Kidney glomerular epithelial cell (primary cell): ENCODE results near the gene DNAH14.
"Not testable (repeated sequence)": the region's sequence is repeated elsewhere in the genome, so short reads cannot be mapped to it uniquely, and the experiment has no call there.

Experiments used
- DNase-seq: peaks from one replicate; lab custom pipeline; 2025; lab: John Stamatoyannopoulos, UW

DNAH14 gene

DNA sequence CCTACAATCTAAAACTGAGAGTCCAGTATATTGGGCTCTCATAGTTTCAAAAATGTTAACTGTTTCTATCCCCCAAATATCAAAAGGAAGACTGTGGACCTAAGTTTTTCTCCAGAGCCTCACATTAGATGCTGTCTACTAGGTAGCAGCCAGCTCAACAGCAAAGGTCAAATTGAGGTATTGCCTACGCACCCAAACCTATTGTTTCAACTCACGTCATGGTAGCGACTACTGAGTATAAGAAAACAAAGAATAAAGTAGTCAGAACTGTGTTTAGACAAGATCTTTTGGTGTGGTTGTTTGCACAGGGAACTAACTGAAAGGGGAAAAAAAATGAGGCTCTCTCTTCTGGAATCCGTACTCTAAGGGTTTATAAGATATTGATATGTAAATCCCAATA lies 325.2 kb downstream of the DNAH14 start:
- no peak for DNase-seq

DNA sequence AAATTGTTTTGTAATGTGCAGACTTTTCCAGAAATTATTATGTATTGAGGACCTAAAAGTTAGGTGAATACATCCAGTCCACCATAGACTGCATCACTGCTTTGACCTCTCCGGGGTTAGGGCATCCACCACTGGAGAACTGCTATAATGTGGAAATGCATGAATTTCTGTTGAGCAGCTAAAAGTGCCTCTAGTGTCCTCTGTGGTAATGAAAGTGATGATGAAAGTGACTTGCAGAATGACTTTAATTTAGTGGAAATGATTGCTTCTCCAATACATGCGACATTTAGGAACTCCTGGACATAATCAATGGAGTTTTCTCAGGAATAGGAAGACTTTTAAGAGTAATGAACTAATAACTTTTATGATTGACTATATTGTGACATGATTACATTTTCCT lies 327.6 kb downstream of the DNAH14 start:
- DNase-seq, result no peak

DNA sequence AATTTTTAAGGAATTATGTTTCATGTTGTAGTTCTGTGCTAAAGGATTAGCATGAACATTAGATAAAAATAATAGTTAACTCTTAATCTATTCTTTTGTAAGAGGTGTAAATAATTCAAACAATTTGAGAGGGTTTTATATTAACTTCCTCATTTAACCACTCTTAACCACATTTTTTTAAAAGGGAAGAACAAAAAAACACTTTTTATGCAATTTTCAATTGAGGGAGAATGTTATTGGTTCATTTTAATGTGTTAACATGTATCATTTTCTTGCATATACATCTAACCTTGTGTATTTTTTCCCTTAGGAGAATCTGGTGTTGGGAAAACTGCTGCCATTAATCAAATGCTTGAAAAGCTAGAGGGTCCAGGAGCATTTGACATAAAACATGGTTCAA lies 329.3 kb downstream of the DNAH14 start:
- DNase-seq, result no peak

DNA sequence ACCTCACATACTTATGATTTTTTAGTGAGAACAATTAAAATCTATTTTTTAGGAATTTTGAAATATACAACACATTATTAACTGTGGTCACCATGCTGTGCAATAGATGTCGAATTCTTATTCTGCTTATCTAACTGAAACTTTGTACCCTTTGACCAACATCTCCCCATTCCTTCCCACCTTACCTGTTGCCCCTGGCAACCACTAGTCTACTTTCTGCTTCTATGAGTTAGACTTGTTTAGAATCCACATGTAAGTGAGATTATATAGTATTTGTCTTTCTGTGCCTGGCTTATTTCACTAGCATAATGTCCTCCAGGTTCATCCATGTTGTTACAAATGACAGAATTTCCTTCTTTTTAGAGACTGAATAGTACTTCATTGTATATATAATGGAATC lies 330.1 kb downstream of the DNAH14 start:
- DNase-seq, result no peak

DNA sequence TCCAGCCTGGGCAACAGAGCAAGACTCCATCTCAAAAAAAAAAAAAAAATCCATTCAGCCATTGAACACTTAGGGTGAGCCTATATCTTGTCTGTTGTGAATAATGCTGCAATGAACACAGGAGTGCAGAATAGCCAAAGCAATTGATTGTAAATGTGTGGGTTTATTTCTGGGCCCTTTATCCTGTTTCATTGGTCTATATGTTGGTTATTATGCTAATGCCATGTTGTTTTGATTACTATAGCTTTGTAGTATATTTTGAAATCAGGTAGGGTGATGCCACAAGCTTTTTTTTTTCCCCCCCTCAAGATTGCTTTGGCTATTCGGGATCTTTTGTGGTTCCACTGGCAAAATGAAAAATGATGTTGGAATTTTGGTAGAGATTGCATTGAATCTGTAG lies 330.8 kb downstream of the DNAH14 start:
- no peak for DNase-seq

DNA sequence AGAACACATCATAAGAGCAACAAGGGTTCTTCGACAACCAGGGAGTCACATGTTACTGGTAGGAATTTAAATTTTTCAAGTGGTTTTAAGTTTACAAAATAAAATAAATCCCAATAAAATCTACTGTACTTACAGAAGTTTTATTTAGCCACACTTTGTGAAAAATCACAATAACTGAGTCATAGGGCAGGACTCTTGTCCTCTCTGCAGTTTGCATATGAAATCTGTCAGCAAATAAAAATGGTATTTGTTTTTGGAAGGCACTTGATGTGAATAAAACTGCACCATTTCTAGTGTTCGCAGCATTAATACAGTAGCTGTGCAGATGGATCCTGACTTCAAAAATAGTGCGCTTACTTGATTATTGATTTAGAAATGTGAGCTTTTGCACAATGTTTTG lies 348.0 kb downstream of the DNAH14 start:
- DNase-seq, result no peak

DNA sequence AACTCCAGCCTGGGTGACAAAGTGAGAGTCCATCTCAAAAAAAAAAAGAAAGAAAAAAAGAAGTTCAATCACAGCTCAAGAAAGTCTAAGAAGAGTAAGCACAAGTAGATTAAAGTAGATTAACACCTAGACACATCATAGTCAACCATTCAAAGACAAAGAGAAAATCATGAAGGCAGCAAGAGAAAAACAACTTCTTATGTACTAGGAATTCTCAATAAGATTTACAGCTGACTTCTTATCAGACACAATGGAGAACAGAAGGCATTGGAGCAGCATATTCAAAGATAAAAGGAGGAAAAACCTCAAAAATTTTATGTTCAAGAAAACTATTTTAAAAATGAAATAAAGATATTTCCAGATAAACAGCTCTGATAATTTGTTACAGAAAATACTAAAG lies 351.1 kb downstream of the DNAH14 start:
- DNase-seq, result no peak

DNA sequence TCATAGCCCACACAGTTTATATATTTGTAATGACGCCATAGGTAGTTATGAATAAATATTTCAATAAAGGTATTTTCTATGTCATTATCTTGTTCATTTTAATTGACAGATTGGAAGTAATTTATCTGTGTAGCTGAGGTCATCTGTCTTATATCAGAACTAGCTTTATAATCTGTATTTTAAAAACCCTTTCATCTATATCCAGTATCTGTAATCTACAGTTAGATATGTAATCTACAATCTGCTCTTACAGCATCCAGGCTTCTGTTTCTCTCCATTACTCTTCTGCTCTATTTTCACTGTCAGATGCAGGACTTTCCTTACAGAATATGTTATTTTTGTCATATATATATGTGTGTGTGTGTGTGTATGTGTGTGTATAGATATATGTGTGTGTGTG lies 360.8 kb downstream of the DNAH14 start:
- no peak for DNase-seq

DNA sequence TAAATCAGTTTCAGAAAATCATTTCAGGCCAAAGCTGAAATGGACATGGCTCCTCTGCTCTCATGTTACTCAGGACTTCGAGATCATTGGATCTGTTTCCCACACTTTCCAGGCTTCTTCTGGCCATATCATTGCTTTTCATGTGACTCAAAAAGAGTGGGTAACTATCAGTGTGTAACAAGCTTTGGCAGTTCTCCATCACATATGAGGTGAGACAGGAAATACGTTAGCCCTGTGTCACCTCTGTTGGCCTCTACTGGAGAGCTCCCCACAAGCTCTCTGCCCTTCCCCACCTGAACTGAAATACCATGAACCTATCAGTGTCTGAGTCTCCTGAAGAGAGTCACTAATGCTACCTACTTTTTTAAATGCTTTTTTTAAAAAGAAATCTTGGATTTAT lies 370.1 kb downstream of the DNAH14 start:
- peak; percentile 65 for DNase-seq

DNA sequence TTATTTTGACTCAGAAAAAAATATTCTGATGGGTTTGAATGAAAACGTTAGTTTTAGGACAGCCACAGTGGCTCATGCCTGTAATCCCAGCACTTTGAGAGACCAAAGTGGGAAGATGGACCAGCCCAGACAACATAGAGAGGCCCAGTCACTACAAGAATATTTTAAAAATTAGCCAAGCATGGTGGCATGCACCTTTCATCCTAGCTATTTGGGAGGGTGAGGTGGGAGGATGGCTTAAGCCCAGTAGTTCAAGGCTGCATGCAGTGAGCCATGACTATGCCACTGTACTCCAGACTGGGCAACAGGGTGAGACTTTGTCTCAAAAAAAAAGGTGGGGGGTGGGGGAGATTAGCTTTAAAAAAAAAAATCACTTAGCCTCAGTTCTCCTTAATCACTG lies 370.9 kb downstream of the DNAH14 start:
- peak; percentile 36 for DNase-seq

DNA sequence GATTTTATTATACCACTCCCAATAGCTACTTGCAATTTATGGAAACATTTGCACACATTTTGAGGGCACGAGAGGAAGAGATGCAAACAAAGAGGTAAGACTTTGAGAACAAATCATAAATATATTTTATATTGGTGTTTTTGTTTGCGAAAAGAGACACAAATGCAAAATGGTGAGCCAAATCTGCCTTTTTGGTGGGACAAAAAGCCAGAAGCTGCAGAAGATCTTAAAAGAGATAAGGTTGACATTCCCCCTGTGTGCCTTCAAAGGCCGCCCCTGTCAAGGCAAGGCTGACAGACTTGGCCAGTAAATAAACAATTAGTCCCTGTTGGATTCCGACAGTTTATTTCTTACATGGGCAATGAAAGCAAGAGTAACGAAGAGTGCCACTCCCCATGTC lies 375.5 kb downstream of the DNAH14 start:
- DNase-seq, result no peak

DNA sequence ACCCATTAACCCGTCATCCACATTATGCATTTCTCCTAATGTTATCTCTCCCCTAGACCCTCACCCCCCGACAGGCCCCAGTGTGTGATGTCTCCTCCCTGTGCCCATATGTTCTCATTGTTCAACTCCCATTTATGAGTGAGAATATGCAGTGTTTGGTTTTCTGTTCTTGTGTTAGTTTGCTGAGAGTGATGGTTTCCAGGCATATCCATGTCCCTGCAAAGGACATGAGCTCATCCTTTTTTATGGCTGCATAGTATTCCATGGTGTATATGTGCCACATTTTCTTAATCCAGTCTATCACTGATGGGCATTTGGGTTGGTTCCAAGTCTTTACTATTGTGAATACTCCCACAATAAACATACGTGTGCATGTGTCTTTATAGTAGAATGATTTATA lies 381.1 kb downstream of the DNAH14 start:
- DNase-seq, result not testable (repeated sequence)

DNA sequence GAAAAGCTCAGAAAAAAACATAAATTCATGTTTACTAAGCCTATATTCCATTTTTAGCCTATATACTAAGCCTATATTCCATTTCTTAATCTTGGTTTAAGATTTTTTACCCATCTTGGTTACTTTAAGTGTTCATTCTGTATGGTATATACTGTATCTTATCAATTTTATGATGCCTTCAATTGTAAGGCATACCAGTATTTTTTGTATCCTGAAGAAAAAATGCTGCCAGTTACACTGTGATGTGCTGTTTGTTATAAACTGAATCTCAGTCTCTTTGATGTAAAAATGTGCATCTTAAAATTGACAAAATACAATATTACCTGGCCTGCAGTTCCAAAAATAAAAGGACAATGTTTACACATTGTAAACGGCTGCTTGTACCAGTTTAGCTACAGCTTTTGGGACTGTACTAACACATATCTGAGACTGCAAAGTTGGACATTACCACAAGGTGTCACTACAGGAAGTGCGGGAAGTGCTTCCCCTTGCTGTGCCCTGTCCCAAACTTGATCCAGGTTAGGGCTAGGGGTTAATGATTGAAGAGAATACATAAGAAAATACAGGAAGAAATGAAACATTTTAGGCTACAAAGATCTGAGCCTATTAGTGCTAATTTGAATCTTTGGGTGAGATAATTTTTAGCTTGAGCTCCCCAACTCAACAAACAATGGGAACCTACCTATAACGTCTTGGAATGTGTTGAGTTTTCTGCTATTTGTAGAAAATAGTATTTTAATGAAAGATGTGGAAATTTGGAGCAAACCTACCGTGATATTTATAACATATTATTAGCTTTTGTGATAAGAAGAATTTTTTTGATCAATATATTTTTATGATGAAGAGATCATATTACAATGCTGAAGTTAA lies 389.5 kb downstream of the DNAH14 start:
- peak; percentile 46 for DNase-seq

DNA sequence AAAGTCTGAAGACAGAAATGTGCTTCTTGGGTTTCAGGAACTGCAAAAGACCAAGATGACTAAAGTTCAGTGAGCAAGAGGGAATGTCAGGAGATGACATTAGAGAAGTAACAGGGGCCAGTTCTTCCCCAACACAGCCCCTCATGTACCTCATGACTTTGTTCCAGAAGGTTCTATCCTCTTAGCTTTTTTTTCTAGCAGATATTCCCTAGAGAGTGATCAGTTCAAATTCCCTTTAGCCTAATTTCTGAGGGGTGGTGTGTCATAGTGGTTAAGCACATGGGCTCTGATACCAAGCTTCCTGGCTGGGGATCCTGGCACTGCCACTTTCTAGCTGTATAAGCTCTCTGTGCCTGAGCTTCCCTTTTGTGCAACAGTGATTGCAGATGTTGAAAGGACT lies 390.4 kb downstream of the DNAH14 start:
- DNase-seq, result no peak

DNA sequence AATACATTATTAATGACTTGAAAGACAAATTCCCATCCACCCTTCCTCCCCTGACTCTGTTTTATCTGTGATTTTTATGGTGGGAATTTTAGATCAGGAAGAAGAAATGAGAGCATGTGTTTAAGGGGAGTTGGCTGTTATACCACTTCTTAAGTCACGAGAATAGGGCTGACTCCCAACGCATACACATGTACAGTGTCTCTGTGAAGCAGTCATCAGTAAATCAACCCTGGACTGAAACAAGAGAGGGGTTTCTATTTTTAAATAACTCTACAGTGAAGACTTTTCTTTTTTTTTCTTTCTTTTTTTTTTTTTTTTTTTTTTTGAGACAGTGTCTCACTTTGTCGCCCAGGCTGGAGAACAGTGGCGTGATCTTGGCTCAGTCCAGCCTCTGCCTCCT lies 392.3 kb downstream of the DNAH14 start:
- no peak for DNase-seq

DNA sequence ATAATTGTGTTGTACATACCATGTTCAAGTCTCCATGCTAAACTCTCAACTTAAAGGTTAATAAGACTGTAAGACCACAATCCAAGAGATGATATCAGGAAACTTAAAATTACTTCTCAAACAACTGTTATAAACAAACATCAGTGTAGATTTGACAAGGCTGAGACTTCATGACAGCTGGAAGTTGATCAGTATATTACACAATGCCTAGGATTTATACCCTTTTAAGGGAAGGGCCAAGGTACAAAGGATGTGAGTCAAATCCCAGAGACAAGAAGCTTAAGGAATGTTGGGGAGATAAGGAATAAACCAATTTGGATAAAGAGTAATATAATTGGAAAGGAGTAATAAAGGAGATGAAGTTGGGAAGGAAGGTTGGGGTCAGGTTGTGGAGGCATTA lies 399.6 kb downstream of the DNAH14 start:
- peak; percentile 1 for DNase-seq

DNA sequence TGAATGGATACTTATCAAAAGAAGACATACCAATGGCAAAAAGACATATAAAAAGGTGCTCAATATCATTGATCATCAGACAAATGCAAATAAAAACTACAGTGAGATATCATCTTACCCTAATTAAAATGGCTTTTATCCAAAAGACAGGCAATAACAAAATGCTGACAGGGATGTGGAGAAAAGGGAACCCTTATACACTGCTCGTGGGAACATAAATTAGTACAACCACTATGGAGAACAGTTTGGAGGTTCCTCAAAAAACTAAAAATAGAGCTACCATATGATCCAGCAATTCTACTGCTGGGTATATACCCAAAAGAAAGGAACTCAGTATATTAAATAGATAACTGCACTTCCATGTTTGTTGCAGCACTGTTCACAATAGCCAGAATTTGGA lies 400.5 kb downstream of the DNAH14 start:
- DNase-seq, result not testable (repeated sequence)

DNA sequence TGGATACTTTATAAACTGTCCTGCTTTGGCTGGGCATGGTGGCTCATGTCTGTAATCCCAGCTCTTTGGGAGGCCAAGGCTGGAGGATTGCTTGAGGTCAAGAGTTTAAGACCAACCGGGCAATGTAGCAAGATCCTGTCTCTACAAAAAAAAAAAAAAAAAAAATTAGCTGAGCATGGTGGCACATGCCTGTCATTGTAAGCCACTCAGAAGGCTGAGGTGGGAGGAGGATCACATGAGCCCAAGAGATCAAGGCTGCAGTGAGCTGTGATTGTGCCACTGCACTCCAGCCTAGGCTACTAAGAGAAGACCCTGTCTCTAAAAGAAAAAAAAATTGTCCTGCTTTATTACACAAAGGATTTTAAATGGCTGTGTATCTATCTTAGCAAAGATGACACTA lies 403.2 kb downstream of the DNAH14 start:
- DNase-seq, result no peak

DNA sequence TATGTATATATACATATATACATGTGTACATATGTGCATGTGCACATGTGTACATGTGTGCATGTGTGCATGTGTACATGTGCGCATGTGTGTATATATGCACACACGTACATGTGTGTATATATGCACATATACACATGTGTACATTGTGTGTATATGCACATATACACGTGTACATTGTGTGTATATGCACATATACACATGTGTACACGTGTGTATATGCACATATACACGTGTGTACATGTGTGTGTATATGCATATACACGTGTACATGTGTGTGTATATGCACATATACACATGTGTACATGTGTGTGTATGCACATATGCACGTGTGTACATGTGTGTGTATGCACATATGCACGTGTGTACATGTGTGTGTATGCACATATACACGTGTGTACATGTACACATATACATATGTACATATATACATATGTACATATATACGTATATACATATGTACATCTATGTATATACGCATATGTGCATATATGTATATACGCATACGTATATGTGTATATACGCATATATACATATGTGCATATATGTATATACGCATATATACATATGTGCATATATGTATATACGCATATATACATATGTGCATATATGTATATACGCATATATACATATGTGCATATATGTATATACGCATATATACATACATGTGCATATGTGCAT lies 405.8 kb downstream of the DNAH14 start:
- DNase-seq, result not testable (repeated sequence)

DNA sequence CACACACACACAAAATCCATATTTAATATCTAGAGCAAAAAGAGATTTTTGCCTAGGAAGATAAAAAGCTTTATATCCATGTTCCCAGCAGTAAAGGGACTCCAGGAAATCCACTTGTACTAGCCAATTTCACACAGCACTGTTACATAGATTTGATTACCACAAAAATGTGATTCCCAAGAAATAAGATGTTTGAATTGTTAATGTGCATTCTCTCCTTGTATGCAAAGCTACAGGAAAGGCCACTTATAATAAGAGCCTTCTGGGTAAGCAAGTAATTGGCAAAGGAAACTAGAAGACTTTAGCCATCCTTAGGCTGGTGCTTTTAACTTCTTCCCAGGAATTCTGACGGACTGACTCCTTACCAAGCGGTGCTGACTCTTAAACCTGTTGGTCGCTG lies 409.1 kb downstream of the DNAH14 start:
- no peak for DNase-seq

DNA sequence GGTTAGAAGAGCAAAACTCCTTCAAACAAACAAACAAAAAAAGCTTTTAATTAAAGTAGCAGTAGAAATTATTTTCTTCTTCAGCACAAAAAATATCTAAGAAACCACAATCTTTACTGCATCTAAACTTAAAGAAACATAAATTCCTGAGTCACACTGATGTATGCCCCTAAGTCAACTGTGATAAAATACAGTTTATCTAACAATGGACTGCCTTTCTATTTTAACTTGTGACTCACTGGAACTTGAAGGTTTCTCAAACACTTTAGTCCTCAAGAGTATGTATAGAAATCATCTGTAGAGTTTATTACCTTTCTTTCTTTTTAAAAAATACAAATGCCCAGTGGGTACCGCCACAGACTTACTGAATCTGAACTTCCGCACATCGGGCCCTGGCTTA lies 412.2 kb downstream of the DNAH14 start:
- DNase-seq, result no peak

DNA sequence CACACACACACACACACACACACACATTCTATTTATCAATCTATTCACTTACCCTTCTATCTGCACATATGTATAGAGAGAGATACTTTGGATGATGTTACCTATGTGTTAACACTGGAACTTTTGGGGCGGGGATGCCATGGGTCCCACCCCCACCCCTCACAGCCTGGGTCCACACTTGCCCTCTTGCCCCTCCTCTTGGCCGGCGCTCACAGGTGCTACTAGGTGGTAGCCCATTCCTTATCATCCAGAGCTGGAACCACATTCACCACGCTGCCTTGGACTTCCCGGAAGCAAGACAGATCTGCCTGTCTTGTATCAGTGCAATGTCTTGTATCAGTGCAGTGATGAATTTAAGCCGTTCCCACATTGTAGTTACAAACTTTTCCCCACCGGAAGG lies 413.2 kb downstream of the DNAH14 start:
- DNase-seq, result no peak

DNA sequence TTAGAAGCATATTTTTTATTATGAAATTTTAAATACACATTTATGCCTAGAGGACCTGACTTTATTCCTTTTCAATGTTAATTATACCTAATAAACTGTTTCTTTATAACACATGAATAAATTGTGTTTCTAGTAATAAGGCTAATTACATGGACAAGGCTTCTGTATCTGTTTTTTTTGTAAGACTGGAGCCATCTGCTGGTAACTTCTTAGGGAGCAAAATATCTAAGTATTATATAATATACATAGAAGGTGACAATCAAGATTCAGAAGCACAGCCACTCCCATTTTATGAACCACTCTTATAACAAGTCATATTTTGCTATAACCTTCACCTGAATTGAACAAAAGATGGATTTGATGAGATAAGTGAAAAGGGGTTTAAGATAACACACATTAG lies 414.1 kb downstream of the DNAH14 start:
- no peak for DNase-seq
